Esophagus muscularis mucosa (tissue), 4 donors: Measurements from ENCODE around the gene HADHA. TPM values are rescaled to one million over a fixed set of nuclear protein-coding genes. Genes with fewer than 3 reads are reported as not detected.
"Not testable (repeated sequence)": the region's sequence is repeated elsewhere in the genome, so short reads cannot be mapped to it uniquely, and the experiment has no call there.

Source experiments
- DNase-seq: peaks from one replicate; pipeline ENCODE4 v3.0.0-alpha.2; 2017; ENCODE audit errors: extremely low spot score
- H3K27ac ChIP-seq, 4 donors: fragments of 200-600 bp; sonication (generic); replicated peaks in 1 of 4; 1 replicate in 3 of 4; 2 replicates in 1 of 4; pipeline ENCODE4 v1.5.1; 2016 to 2019; ENCODE audit warnings: mild to moderate bottlenecking in 1 of 4
- H3K27me3 ChIP-seq, 4 donors: fragments of 200-600 bp; sonication (generic); one replicate each; pipeline versions ENCODE4 v1.5.1 to v1.6.0; 2016 to 2019
- H3K36me3 ChIP-seq, 4 donors: fragments of 200-600 bp; sonication (generic); one replicate each; pipeline ENCODE4 v1.5.1; 2016 to 2019
- H3K4me1 ChIP-seq, 4 donors: fragments of 200-600 bp; sonication (generic); one replicate each; pipeline ENCODE4 v1.5.1; 2016 to 2019
- H3K4me3 ChIP-seq, 4 donors: fragments of 200-600 bp; sonication (generic); 1 replicate in 2 of 4; 2 replicates in 2 of 4; pipeline ENCODE4 v1.5.1; 2016 to 2019; ENCODE audit warnings: mild to moderate bottlenecking in 4 of 4, moderate library complexity in 1 of 4
- H3K9me3 ChIP-seq, 4 donors: fragments of 200-600 bp; sonication (generic); 1 replicate in 3 of 4; 2 replicates in 1 of 4; pipeline ENCODE4 v1.5.1; 2016 to 2019
- EP300 ChIP-seq: sonication (generic); formaldehyde crosslinking; IDR thresholded peaks from one replicate; pipeline ENCODE4 v1.6.1; 2017; ENCODE audit warnings: antibody characterized with exemption
- POLR2A ChIP-seq: fragments of 450-650 bp; IDR thresholded peaks from one replicate; pipeline ENCODE4 v1.6.1; 2017; ENCODE audit warnings: antibody characterized with exemption, moderate library complexity, mild to moderate bottlenecking, low read depth
- POLR2AphosphoS5 ChIP-seq, 2 donors: sonication (generic); formaldehyde crosslinking; IDR thresholded peaks; one replicate each; pipeline ENCODE4 v1.6.1; 2017; ENCODE audit warnings: antibody characterized with exemption in 2 of 2
- WGBS: methylation state at CpG from one replicate; pipeline ENCODE4 v1.1.5; 2018; 5-methylcytosine and 5-hydroxymethylcytosine counted together
- intact Hi-C: fragments of 100-400 bp; cut with DNase I; formaldehyde crosslinking; loops from one replicate; pipeline ENCODE4 v1.15.1; 2023
- total RNA-seq, 4 donors: library from RNA; depleted of rRNA; stranded (reverse); fragments of >200 nt; gene quantifications; one replicate each; pipeline versions ENCODE4 v1.1.0 to v1.2.1, GENCODE V29; 2016
- TF ChIP-seq, protein P1 (sequence below), 3 experiments: fragments of 200-600 bp in 2 of 3; fragments of 450-650 bp in 1 of 3; sonication (generic) in 2 of 3; IDR thresholded peaks; one replicate each; pipeline ENCODE4 v1.5.1; 2017 to 2019; ENCODE audit warnings: antibody characterized with exemption in 3 of 3, mild to moderate bottlenecking in 2 of 3, moderate library complexity in 1 of 3

Gene HADHA
- total RNA-seq, 4 donors from 2014 or later = 155 to 266 (median 175) TPM

DNA sequence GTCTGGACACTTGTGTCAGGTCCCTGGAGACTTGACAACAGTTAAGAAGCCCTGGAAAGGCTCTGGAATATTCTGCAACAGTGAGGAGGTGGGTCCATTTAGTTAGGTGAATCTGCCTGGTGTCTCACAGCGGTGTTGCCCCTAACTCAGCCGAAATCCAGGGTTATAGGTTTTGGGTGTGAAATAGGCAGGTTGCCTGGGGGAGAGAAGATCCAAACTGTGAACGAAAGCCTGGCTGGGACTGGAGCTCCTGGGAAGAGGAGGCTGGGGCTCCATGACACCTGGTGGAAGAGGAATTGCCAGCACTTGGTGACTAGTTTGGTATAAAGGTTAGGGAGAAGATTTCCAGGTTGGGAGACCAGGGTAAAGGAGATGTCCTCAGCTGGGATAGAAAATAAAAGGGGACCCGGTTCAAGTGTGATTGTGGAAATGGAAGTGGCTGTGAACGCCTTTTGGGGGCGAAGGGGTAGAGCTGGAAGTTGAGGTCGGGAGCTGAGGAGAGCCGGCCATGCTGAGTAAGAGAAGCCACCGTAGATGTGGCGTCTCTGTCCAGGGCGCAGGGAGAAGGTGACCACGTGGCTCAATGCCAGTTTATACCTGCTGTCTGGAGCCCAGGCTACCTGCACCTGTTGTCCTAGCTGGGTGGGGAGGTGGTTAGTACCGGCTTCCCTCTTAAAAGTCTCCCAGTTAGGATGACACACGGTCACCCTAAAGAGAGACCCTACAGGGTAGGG, 74.6 kb downstream of the HADHA start:
- no peak for DNase-seq
- Histone ChIP-seq H3K4me3 (no peak overlapping the region), H3K27ac (no peak overlapping the region), H3K4me1 (peaks cover 11 to 20% (median 19%) of the 10 kb centered on the region in 4 donors), H3K9me3 (no peaks in the 10 kb centered on the region), H3K27me3 (peaks cover 0 to 27% (median 20%) of the 10 kb centered on the region in 4 donors), H3K36me3 (no peaks in the 10 kb centered on the region)
- 87% methylated on average over 14 of the region's 14 CpGs for WGBS
- intact Hi-C loops = no loop called here
- no peak for TF ChIP-seq POLR2AphosphoS5 (IDR thresholded peaks at IDR 0.05)
- TF ChIP-seq POLR2A = no peak
- TF ChIP-seq, protein P1, sequence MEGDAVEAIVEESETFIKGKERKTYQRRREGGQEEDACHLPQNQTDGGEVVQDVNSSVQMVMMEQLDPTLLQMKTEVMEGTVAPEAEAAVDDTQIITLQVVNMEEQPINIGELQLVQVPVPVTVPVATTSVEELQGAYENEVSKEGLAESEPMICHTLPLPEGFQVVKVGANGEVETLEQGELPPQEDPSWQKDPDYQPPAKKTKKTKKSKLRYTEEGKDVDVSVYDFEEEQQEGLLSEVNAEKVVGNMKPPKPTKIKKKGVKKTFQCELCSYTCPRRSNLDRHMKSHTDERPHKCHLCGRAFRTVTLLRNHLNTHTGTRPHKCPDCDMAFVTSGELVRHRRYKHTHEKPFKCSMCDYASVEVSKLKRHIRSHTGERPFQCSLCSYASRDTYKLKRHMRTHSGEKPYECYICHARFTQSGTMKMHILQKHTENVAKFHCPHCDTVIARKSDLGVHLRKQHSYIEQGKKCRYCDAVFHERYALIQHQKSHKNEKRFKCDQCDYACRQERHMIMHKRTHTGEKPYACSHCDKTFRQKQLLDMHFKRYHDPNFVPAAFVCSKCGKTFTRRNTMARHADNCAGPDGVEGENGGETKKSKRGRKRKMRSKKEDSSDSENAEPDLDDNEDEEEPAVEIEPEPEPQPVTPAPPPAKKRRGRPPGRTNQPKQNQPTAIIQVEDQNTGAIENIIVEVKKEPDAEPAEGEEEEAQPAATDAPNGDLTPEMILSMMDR (IDR thresholded peaks at IDR 0.05) = no peak

DNA sequence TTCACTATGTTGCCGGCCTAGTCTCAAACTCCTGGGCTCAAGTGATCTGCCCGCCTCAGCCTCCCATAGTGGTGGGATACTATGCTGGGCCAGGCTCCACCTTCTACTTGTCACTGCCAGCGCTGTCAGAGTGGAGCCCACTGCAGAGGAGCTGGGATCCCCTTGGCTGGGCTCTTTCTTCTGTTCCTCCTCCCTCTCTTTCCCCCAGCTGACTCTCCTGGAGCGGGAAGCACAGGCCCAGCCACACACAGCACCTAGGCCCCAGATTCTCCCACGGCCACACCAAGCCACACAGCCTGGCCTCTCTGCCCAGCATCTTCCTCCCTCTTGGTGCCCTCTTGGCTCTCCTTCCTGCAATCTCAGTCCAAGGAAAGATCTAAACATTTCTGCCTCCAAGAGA, 75.2 kb downstream of the HADHA start:
- Histone ChIP-seq H3K27me3 (peaks cover 0 to 21% (median 19%) of the 10 kb centered on the region in 4 donors), H3K4me1 (peaks cover 11 to 19% (median 18%) of the 10 kb centered on the region in 4 donors), H3K27ac (no peak overlapping the region), H3K9me3 (no peaks in the 10 kb centered on the region), H3K4me3 (no peak overlapping the region), H3K36me3 (no peaks in the 10 kb centered on the region)
- TF ChIP-seq, protein P1 (IDR thresholded peaks at IDR 0.05) = no peak
- TF ChIP-seq POLR2A = no peak
- TF ChIP-seq EP300 = no peak
- TF ChIP-seq POLR2AphosphoS5 (IDR thresholded peaks at IDR 0.05) = no peak
- 97% methylated on average over 5 of the region's 5 CpGs for WGBS
- intact Hi-C loops = no loop called here
- DNase-seq = no peak

DNA sequence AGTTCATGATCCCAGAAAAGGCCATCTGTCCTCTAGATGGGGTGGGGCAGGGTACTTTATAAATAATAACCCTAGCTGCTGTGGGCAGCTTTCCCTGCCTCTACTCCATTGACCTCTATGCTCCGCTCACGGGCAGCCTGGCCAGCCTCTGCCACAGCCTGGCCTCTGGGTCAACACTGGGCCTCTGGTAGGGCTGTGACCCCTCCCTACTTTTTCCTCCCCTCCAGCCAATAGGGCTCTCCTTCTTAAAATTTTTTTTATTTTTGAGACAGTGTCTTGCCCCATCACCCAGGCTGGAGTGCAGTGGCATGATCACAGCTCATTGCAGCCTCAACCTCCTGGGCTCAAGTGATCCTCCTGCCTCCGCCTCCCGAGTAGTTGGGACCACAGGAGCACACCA, 75.6 kb downstream of the HADHA start:
- intact Hi-C loops = no loop called here
- H3K9me3 ChIP-seq = no peaks in the 10 kb centered on the region
- WGBS = 91% methylated on average over 4 of the region's 4 CpGs
- no peaks in the 10 kb centered on the region for H3K36me3 ChIP-seq
- no peak overlapping the region for H3K4me3 ChIP-seq
- H3K27ac ChIP-seq = no peak overlapping the region
- H3K27me3 ChIP-seq = peaks cover 0 to 17% (median 15%) of the 10 kb centered on the region in 4 donors
- DNase-seq = no peak
- peaks cover 9 to 15% (median 13%) of the 10 kb centered on the region in 4 donors for H3K4me1 ChIP-seq
- TF ChIP-seq POLR2AphosphoS5 (IDR thresholded peaks at IDR 0.05) = no peak
- no peak for TF ChIP-seq EP300
- no peak for TF ChIP-seq POLR2A
- TF ChIP-seq, protein P1 (IDR thresholded peaks at IDR 0.05) = no peak

DNA sequence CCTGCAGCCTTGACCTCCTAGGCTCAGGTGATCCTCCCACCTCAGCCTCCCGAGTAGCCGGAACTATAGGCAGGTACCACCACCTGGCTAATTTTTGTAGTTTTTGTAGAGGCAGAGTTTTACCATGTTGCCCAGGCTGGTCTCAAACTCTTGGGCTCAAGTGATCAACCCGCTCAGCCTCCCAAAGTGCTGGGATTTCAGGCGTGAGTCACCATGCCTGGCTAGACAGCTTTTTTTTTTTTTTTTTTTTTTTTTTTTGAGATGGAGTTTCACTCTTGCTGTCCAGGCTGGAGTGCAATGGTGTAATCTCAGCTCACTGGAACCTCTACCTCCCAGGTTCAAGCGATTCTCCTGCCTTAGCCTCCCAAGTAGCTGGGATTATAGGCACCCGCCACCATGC, 77.9 kb downstream of the HADHA start:
- DNase-seq, H3K27me3 ChIP-seq, intact Hi-C loops, H3K36me3 ChIP-seq, H3K4me1 ChIP-seq, H3K27ac ChIP-seq, H3K4me3 ChIP-seq, H3K9me3 ChIP-seq: not testable (repeated sequence)
- WGBS = 94% methylated on average over 6 of the region's 6 CpGs

DNA sequence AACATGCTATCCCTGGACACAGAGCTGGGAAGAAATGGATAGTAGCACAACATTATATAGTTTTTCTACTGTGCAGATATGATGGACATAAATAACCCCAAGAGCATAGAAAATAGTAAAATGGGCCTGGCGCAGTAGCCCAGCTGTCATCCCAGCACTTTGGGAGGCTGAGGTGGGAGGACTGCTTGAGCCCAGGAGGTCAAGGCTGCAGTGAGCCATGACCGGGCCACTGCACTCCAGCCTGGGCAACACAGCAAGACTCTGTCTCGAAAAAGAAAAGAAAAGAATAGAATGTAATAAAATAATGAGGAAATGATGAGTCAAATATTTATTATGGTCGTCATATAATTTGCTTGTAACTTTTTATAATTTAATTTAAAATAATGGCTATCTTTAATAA, 79.0 kb downstream of the HADHA start:
- Histone ChIP-seq H3K9me3 (no peaks in the 10 kb centered on the region), H3K27me3 (no peaks in the 10 kb centered on the region), H3K4me1 (no peaks in the 10 kb centered on the region), H3K27ac (no peak overlapping the region), H3K4me3 (no peak overlapping the region), H3K36me3 (no peaks in the 10 kb centered on the region)
- no peak for TF ChIP-seq POLR2A
- WGBS = 91% methylated on average over 4 of the region's 4 CpGs
- intact Hi-C loops = no loop called here
- DNase-seq = no peak
